ENCODE data around the gene OR7G1. TPM values are rescaled to one million over a fixed set of nuclear protein-coding genes. Genes with fewer than 3 reads are reported as not detected.
"Not testable (repeated sequence)": the region's sequence is repeated elsewhere in the genome, so short reads cannot be mapped to it uniquely, and the experiment has no call there.

Gene OR7G1
- total RNA-seq, 1 donor from 2014 or later: not detected

- no peaks in the 10 kb centered on the region for H3K27me3 Mint-ChIP-seq
- CTCF ChIA-PET: no interaction called here
- TF ChIP-seq, protein P1, sequence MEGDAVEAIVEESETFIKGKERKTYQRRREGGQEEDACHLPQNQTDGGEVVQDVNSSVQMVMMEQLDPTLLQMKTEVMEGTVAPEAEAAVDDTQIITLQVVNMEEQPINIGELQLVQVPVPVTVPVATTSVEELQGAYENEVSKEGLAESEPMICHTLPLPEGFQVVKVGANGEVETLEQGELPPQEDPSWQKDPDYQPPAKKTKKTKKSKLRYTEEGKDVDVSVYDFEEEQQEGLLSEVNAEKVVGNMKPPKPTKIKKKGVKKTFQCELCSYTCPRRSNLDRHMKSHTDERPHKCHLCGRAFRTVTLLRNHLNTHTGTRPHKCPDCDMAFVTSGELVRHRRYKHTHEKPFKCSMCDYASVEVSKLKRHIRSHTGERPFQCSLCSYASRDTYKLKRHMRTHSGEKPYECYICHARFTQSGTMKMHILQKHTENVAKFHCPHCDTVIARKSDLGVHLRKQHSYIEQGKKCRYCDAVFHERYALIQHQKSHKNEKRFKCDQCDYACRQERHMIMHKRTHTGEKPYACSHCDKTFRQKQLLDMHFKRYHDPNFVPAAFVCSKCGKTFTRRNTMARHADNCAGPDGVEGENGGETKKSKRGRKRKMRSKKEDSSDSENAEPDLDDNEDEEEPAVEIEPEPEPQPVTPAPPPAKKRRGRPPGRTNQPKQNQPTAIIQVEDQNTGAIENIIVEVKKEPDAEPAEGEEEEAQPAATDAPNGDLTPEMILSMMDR (IDR thresholded peaks at IDR 0.05): no peak
- no peak for ATAC-seq (ENCODE audit: low read depth)
- POLR2A ChIA-PET: no interaction called here
- H3K27ac Mint-ChIP-seq: no peak overlapping the region
- DNase-seq: no peak
- H3K9me3 Mint-ChIP-seq: no peaks in the 10 kb centered on the region
- H3K4me1 Mint-ChIP-seq: no peaks in the 10 kb centered on the region
- no peaks in the 10 kb centered on the region for H3K36me3 Mint-ChIP-seq (ENCODE audit: low read depth)
- H3K4me3 Mint-ChIP-seq: no peak overlapping the region
- intact Hi-C loops (cut with micrococcal nuclease): no loop called here
Observed at GRCh38 chr19:9073806-9074205, 41.8 kb downstream of the OR7G1 start.

- POLR2A ChIA-PET; H3K27ac Mint-ChIP-seq; ATAC-seq (ENCODE audit: low read depth); intact Hi-C loops (cut with micrococcal nuclease); CTCF ChIA-PET; H3K4me3 Mint-ChIP-seq; H3K4me1 Mint-ChIP-seq; H3K9me3 Mint-ChIP-seq; DNase-seq; H3K36me3 Mint-ChIP-seq (ENCODE audit: low read depth); H3K27me3 Mint-ChIP-seq: not testable (repeated sequence)
Observed at GRCh38 chr19:9071720-9072119, 43.8 kb downstream of the OR7G1 start.

- intact Hi-C loops (cut with micrococcal nuclease): no loop called here
- H3K36me3 Mint-ChIP-seq (ENCODE audit: low read depth): no peaks in the 10 kb centered on the region
- TF ChIP-seq, protein P1 (IDR thresholded peaks at IDR 0.05): no peak
Observed at GRCh38 chr19:9070066-9070465, 45.5 kb downstream of the OR7G1 start.

GRCh38 chr19:9065457-9066014, 50.0 kb downstream of the OR7G1 start:
- intact Hi-C loops (cut with micrococcal nuclease): no loop called here
- no peaks in the 10 kb centered on the region for H3K4me1 Mint-ChIP-seq
- H3K4me3 Mint-ChIP-seq: no peak overlapping the region
- no peaks in the 10 kb centered on the region for H3K36me3 Mint-ChIP-seq (ENCODE audit: low read depth)
- TF ChIP-seq, protein P1 (IDR thresholded peaks at IDR 0.05): no peak
- H3K9me3 Mint-ChIP-seq: no peaks in the 10 kb centered on the region
- H3K27me3 Mint-ChIP-seq: no peaks in the 10 kb centered on the region
- DNase-seq (no peak), ATAC-seq (ENCODE audit: low read depth) (no peak)
- H3K27ac Mint-ChIP-seq: no peak overlapping the region
- CTCF ChIA-PET: no interaction called here
- POLR2A ChIA-PET: no interaction called here

More at GRCh38 chr19:9070066-9070465, 45.5 kb downstream of the OR7G1 start:
- no peaks in the 10 kb centered on the region for H3K27me3 Mint-ChIP-seq
- POLR2A ChIA-PET: interaction anchor here (0.6 kb wide), 1 partner anchor 49 kb away, joined by 6 read pairs; no protein-coding TSS in a partner anchor
- CTCF ChIA-PET: no interaction called here
- DNase-seq (no peak), ATAC-seq (ENCODE audit: low read depth) (no peak)
- no peaks in the 10 kb centered on the region for H3K9me3 Mint-ChIP-seq
- H3K4me1 Mint-ChIP-seq: no peaks in the 10 kb centered on the region
- H3K27ac Mint-ChIP-seq: no peak overlapping the region
- H3K4me3 Mint-ChIP-seq: no peak overlapping the region

Other genes with a start within 250 kb of the OR7G1 start
- gene MUC16, start 105.4 kb downstream of the OR7G1 start, total RNA-seq: 0.15 and 0.16 TPM in 2 replicates
- not detected in 2 replicates for gene OR1M1, start 28.7 kb downstream of the OR7G1 start, total RNA-seq
- gene OR7G2, start 8.3 kb downstream of the OR7G1 start, total RNA-seq: not detected in 2 replicates
- gene OR7G3, start 11.2 kb upstream of the OR7G1 start, total RNA-seq: not detected in 2 replicates
- gene ZNF317, start 24.6 kb upstream of the OR7G1 start, total RNA-seq: 64.4 and 65.8 TPM in 2 replicates
- gene OR7D2, start 63.2 kb upstream of the OR7G1 start, total RNA-seq: not detected in 2 replicates
- gene OR7D4, start 103.8 kb upstream of the OR7G1 start, total RNA-seq: not detected in 2 replicates
- gene OR7E24, start 135.2 kb upstream of the OR7G1 start, total RNA-seq: not detected in 2 replicates
- gene ZNF699, start 194.1 kb upstream of the OR7G1 start, total RNA-seq: 10.3 and 11.7 TPM in 2 replicates
- gene ZNF559, start 208.4 kb upstream of the OR7G1 start, total RNA-seq: 22.0 and 22.8 TPM in 2 replicates
- gene ZNF177, start 247.2 kb upstream of the OR7G1 start, total RNA-seq: 1.3 and 1.4 TPM in 2 replicates